ENCODE measurements around the gene TRMT1L. TPM values are rescaled to one million over a fixed set of nuclear protein-coding genes. Genes with fewer than 3 reads are reported as not detected.

TRMT1L gene
- total and polyA plus RNA-seq, 2 donors (not counting 3 experiments of a cell fraction or from before 2014, with no cell fraction given): 7.9 to 12.8 TPM

GRCh38 chr1:185087101-185087500 is 69.7 kb downstream of the TRMT1L start:
- Histone ChIP-seq H3K9me1 (replicated peaks; ENCODE audit: control insufficient read depth, extremely low read depth, insufficient read depth, low read length) (no peaks in the 10 kb centered on the region), H2AFZ (ENCODE audit: low read depth, low read length) (no peak overlapping the region), H4K20me1 (replicated peaks; ENCODE audit: control insufficient read depth, extremely low read depth, insufficient read depth, low read length) (no peaks in the 10 kb centered on the region), H3K9ac (replicated peaks; ENCODE audit: extremely low read depth, insufficient read depth, low read length) (no peak overlapping the region), H3K79me2 (ENCODE audit: control insufficient read depth, insufficient read depth, low read length) (peaks cover 32% of the 10 kb centered on the region), H3K4me2 (ENCODE audit: insufficient read depth, low read length) (no peak overlapping the region), H3K9me3 (replicated peaks; ENCODE audit: control insufficient read depth, insufficient read depth, low read length) (no peaks in the 10 kb centered on the region), H3K27me3 (ENCODE audit: control insufficient read depth in 2 of 2, insufficient read depth in 2 of 2, low read length in 2 of 2) (no peaks in the 10 kb centered on the region), H3K36me3 (ENCODE audit: control insufficient read depth in 2 of 2, extremely low read depth in 1 of 2, insufficient read depth in 2 of 2, low read length in 2 of 2) (peaks cover 2 to 4% of the 10 kb centered on the region in 2 experiments), H3K4me1 (ENCODE audit: control insufficient read depth, extremely low read depth, insufficient read depth, low read length) (no peaks in the 10 kb centered on the region), H3K27ac (ENCODE audit: insufficient read depth, low read depth, low read length) (no peak overlapping the region), H3K4me3 (replicated peaks in 1 of 3; ENCODE audit: insufficient read depth in 1 of 3, low read depth in 1 of 3, low read length in 3 of 3) (no peak overlapping the region)
- DNase-seq (ENCODE audit: low read depth, low spot score) (no peak), FAIRE-seq (no peak)
- TF ChIP-seq POLR2AphosphoS5 (IDR thresholded peaks at IDR 0.05; ENCODE audit: insufficient read depth, low read depth, low read length) (no peak), MAX (IDR thresholded peaks at IDR 0.05; ENCODE audit: insufficient read depth, insufficient read length) (no peak), JUN (IDR thresholded peaks at IDR 0.05; ENCODE audit: borderline replicate concordance, insufficient read depth, insufficient read length, low read depth) (no peak), FOS (IDR thresholded peaks at IDR 0.05; ENCODE audit: borderline replicate concordance, insufficient read depth, low read length) (no peak), CTCF (IDR thresholded peaks at IDR 0.05; ENCODE audit: extremely low read depth in 1 of 2, insufficient read depth in 1 of 2, low read depth in 1 of 2, low read length in 2 of 2) (no peak), POLR2A (IDR thresholded peaks at IDR 0.05; ENCODE audit: low read depth, low read length) (no peak), EZH2 (IDR thresholded peaks at IDR 0.05; ENCODE audit: borderline replicate concordance, low read depth, low read length, severe bottlenecking) (no peak), MYC (IDR thresholded peaks at IDR 0.05; ENCODE audit: low read depth, low read length) (no peak), GATA2 (IDR thresholded peaks at IDR 0.05; ENCODE audit: insufficient read depth, insufficient read length, low read depth, low read length) (no peak)
- BruUV-seq (replicated peaks): no TSS peak
- intact Hi-C loops (cut with micrococcal nuclease) (no loop called here), dilution Hi-C loops (cut with MboI; ENCODE audit: extremely low pct_ligation_motif_present, low sequenced_read_pairs) (no loop called here)
- ChIA-PET CTCF (no interaction called here), POLR2A (no interaction called here)
